ENCODE data around the gene NID1.

The NID1 gene

DNA sequence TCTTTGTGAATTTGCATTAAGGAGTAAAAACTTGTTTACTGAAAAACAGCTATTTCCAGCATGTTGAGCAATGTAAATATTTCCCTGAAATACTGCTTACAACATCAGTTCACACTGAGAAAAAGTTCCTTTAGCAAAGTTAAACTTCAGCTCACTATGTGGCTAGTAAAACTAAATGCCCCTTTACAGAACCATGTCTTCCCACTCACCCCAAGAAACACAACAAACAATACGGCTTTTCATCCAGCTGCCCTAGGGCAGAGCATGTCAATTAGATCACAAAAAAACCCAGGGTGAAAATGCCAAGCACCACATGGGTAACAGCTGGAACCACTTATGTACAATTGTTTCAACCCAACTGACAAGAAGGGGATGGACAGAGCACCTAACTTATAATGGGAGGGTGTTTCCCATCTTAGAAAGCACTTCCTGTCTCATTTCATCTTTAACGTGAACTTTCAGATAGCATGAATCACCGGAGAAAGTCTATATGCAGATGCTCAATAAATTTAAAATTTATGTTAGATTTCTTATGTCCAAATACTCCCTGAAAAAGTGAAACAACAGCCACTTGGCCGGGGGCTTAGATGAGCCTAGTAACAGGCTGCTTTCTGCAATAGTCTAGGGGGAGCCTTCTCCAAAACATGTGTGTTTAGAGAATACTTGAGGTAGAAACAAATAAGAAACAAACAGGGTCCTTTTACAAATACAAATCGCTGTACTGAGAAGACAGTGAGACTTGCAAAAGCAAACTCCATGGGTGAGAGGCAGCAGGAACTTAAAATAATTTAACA lies 6.6 kb downstream of the NID1 start:
- H3K4me3 ChIP-seq (ENCODE audit: low read depth, low read length) = no peak overlapping the region
- peak; percentile 41 for DNase-seq (ENCODE audit: low read depth, low spot score)
- in situ Hi-C loops (cut with HindIII; ENCODE audit: low sequenced_read_pairs) = no loop called here
- TF ChIP-seq, protein P1, sequence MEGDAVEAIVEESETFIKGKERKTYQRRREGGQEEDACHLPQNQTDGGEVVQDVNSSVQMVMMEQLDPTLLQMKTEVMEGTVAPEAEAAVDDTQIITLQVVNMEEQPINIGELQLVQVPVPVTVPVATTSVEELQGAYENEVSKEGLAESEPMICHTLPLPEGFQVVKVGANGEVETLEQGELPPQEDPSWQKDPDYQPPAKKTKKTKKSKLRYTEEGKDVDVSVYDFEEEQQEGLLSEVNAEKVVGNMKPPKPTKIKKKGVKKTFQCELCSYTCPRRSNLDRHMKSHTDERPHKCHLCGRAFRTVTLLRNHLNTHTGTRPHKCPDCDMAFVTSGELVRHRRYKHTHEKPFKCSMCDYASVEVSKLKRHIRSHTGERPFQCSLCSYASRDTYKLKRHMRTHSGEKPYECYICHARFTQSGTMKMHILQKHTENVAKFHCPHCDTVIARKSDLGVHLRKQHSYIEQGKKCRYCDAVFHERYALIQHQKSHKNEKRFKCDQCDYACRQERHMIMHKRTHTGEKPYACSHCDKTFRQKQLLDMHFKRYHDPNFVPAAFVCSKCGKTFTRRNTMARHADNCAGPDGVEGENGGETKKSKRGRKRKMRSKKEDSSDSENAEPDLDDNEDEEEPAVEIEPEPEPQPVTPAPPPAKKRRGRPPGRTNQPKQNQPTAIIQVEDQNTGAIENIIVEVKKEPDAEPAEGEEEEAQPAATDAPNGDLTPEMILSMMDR (IDR thresholded peaks at IDR 0.05; ENCODE audit: low read depth, low read length) = no peak

DNA sequence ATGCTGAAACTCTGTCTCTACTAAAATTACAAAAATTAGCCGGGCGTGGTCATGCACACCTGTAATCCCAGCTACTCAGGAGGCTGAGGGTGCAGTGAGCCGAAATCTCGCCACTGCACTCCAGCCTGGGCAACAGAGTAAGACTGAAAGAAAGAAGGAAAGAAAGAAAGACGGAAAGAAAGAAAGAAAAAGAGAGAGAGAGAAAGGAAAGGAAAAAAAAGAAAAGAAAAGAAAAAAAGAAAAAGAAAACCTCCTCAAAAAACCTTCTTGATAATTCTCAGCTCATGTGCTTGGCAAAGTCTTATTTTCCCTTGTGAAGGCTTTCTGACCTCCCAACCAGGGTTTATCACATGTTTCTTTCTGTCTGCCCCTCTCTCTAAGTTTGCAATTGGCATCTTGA lies 7.3 kb downstream of the NID1 start:
- TF ChIP-seq, protein P1 (IDR thresholded peaks at IDR 0.05; ENCODE audit: low read depth, low read length) = no peak
- in situ Hi-C loops (cut with HindIII; ENCODE audit: low sequenced_read_pairs) = no loop called here
- H3K4me3 ChIP-seq (ENCODE audit: low read depth, low read length) = no peak overlapping the region
- no peak for DNase-seq (ENCODE audit: low read depth, low spot score)

DNA sequence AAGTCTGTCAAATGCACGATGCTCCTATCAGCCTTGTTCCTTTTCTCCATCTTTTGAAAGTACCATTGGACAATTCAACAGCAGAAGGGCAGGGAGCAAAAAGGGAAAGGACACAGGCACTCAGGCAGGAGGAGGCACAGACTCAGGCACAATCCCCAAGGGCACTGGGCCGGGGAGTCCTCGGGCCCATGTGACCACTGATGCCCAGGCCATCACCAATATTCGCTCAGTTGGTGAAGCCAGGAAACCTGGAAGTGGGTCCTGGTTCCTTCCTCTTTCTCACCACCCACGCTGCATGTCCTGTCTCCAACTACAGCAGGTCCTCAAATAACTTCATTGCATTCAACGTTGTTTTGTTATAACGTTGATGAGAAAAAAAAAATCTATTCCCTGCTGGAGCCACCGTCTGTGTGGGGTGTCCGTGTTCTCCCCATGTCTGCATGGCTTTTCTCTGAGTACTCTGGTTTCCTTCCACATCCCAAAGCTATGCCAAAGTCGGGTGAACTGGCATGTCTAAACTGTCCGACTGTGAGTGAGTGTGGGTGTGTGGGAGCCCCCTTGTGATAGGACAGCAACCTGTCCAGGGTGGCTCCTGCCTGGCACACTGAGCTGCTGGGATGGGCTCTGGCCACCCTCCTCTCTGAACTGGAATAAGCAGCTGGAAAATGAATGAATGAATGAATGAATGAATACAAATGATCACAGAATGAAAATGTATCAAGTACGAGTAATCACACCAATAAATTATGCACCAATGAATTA lies 12.5 kb downstream of the NID1 start:
- H3K4me3 ChIP-seq (ENCODE audit: low read depth, low read length) = no peak overlapping the region
- DNase-seq (ENCODE audit: low read depth, low spot score) = no peak
- TF ChIP-seq, protein P1 (IDR thresholded peaks at IDR 0.05; ENCODE audit: low read depth, low read length) = no peak
- in situ Hi-C loops (cut with HindIII; ENCODE audit: low sequenced_read_pairs) = no loop called here

DNA sequence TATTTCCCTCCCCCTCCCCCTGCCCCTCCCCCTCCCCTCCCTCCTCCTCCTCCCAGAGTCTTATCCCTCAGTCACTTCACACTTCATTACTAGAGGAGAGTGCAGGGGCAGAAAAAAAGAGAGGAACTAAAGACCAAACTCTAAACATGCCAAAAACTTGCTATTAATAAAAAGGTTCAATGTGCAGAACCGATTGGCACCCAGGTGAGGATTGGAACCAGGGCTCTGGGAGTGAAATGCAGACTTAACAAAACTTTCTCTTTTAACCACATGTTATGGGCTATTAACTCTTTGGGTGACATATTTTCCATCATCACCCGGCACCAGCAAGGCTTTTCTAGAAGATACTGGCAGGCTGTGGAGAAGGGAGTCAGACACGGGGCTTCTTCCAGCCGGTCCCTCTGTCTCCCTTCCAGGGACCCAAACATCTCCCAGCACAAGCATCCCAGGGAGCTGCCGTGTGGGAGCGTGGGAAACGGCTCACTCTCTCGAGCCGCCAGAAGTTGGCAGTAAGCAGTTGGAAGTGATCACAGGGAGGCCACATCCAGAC lies 13.6 kb downstream of the NID1 start:
- H3K4me3 ChIP-seq (ENCODE audit: low read depth, low read length) = no peak overlapping the region
- DNase-seq (ENCODE audit: low read depth, low spot score) = peak; percentile 41
- TF ChIP-seq, protein P1 (IDR thresholded peaks at IDR 0.05; ENCODE audit: low read depth, low read length) = no peak
- in situ Hi-C loops (cut with HindIII; ENCODE audit: low sequenced_read_pairs) = no loop called here

DNA sequence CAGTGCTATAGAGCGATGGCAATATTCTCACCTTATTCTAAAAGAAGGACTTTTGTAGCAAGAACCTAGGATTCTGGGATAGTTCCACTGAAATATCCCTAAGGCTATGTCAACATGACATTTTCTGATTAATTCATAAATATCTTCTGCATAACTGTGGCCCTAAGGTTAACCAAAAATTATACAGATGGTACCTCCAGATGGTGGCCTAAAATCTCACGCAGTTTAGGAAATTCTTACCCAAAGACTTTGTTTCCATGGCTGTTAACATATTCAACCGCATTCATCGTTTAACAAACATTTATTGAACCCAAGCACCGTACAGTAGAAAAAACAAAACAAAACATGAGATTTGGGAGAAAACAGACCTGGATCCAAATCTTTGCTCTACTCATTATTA lies 19.1 kb downstream of the NID1 start:
- H3K4me3 ChIP-seq (ENCODE audit: low read depth, low read length) = no peak overlapping the region
- TF ChIP-seq, protein P1 (IDR thresholded peaks at IDR 0.05; ENCODE audit: low read depth, low read length) = no peak
- in situ Hi-C loops (cut with HindIII; ENCODE audit: low sequenced_read_pairs) = no loop called here
- no peak for DNase-seq (ENCODE audit: low read depth, low spot score)

DNA sequence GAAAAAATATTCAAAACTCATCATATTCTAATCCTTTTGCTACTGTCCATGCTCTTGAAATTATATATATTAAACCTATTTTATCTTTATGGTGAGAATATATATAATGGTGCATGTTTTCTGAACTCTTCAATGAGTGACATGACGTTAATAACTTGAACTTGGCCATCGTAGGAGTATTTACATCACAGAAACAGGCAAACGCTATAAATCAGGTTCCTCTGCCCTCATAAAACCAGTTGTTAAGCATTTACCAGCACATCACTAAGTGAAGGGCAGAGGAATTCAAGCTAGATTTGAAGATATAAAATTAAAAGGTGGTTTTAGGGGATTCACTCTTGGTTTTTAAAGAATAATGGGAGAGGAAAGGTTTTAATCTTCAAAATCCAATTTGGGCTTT lies 20.5 kb downstream of the NID1 start:
- TF ChIP-seq, protein P1 (IDR thresholded peaks at IDR 0.05; ENCODE audit: low read depth, low read length) = no peak
- DNase-seq (ENCODE audit: low read depth, low spot score) = no peak

More for the DNA sequence above, 20.5 kb downstream of the NID1 start:
- no peak overlapping the region for H3K4me3 ChIP-seq (ENCODE audit: low read depth, low read length)
- in situ Hi-C loops (cut with HindIII; ENCODE audit: low sequenced_read_pairs) = no loop called here

All from astrocyte of the spinal cord (primary cell).